H1 (cell line): ENCODE data around the gene FCRL5. TPM values are rescaled to one million over a fixed set of nuclear protein-coding genes. Genes with fewer than 3 reads are reported as not detected.
A peak's percentile ranks its signal among the peaks of the same experiment; 100 is the strongest.

Source experiments
- CTCF ChIA-PET: fragments of 300-600 bp; sonication (Branson Sonifier 250); formaldehyde crosslinking; loops from one replicate; lab custom pipeline; 2021; ENCODE audit not compliant: partially characterized antibody; lab: Charles Lee
- POLR2A ChIA-PET: fragments of 300-600 bp; sonication (Branson Sonifier 250); formaldehyde crosslinking; loops from one replicate; lab custom pipeline; 2021; ENCODE audit warnings: inconsistent platforms; ENCODE audit not compliant: partially characterized antibody; lab: Charles Lee
- DNase-seq, 2 experiments: peaks; one replicate each; pipeline versions ENCODE4 v3.0.0 to v3.0.0-alpha.2; 2010 to 2022; ENCODE audit warnings: low spot score in 2 of 2, low read depth in 1 of 2, mixed read lengths in 1 of 2
- FAIRE-seq: peaks from 2 replicates; lab custom pipeline; 2011; peaks lifted over from hg19 to GRCh38; lab: Jason Lieb, UNC
- H2AFZ ChIP-seq: 2 replicates; pipeline ENCODE4 v1.8.1; 2012; ENCODE audit warnings: low read length, inconsistent platforms
- H2AK5ac ChIP-seq: 2 replicates; pipeline ENCODE4 v1.6.1; 2013; ENCODE audit warnings: low read depth, low read length
- H2BK120ac ChIP-seq: replicated peaks from 2 replicates; pipeline ENCODE3; 2013; ENCODE audit warnings: low read depth, low read length, inconsistent platforms
- H2BK12ac ChIP-seq: 2 replicates; pipeline ENCODE4 v1.6.1; 2013; ENCODE audit warnings: low read depth, low read length
- H2BK15ac ChIP-seq: 2 replicates; pipeline ENCODE4 v1.6.1; 2013; ENCODE audit warnings: low read length
- H2BK20ac ChIP-seq: 2 replicates; pipeline ENCODE4 v1.6.1; 2013; ENCODE audit warnings: low read length
- H2BK5ac ChIP-seq: 2 replicates; pipeline ENCODE4 v1.6.1; 2013; ENCODE audit warnings: low read depth, low read length
- H3K14ac ChIP-seq: 2 replicates; pipeline ENCODE4 v1.6.1; 2013; ENCODE audit warnings: inconsistent platforms; ENCODE audit not compliant: insufficient read length
- H3K18ac ChIP-seq: 2 replicates; pipeline ENCODE4 v1.6.1; 2013; ENCODE audit warnings: low read length; ENCODE audit errors: extremely low read depth
- H3K23ac ChIP-seq: 2 replicates; pipeline ENCODE4 v1.6.1; 2013; ENCODE audit warnings: inconsistent platforms; ENCODE audit not compliant: insufficient read length
- H3K23me2 ChIP-seq: 2 replicates; pipeline ENCODE4 v1.6.1; 2013; ENCODE audit warnings: low read depth, low read length
- H3K27ac ChIP-seq: 2 replicates; pipeline ENCODE4 v1.6.1; 2011; ENCODE audit warnings: low read depth, low read length, inconsistent platforms
- H3K27me3 ChIP-seq, 4 experiments: replicated peaks in 1 of 4; 1 replicate in 1 of 4; 2 replicates in 3 of 4; pipeline versions ENCODE4 v1.6.1 to v1.8.1; 2011 to 2013; ENCODE audit warnings: low read length in 3 of 4, mild to moderate bottlenecking in 3 of 4, inconsistent platforms in 2 of 4, mixed read lengths in 2 of 4, moderate library complexity in 1 of 4; ENCODE audit not compliant: control insufficient read depth in 3 of 4, insufficient read depth in 3 of 4; ENCODE audit errors: extremely low read depth in 1 of 4
- H3K36me3 ChIP-seq, 4 experiments: 2 replicates each; pipeline versions ENCODE4 v1.6.1 to v1.8.1; 2011 to 2013; ENCODE audit warnings: mild to moderate bottlenecking in 4 of 4, low read length in 3 of 4, moderate library complexity in 2 of 4, control low read depth in 1 of 4, inconsistent platforms in 1 of 4; ENCODE audit not compliant: insufficient read depth in 4 of 4, control insufficient read depth in 2 of 4
- H3K4ac ChIP-seq: replicated peaks from 2 replicates; pipeline ENCODE3; 2013; ENCODE audit warnings: low read length, low read depth, mixed read lengths, inconsistent platforms; ENCODE audit not compliant: insufficient read length
- H3K4me1 ChIP-seq, 4 experiments: replicated peaks in 1 of 4; 1 replicate in 1 of 4; 2 replicates in 3 of 4; pipeline versions ENCODE4 v1.6.1 to v1.8.1; 2011 to 2013; ENCODE audit warnings: low read length in 3 of 4, inconsistent platforms in 2 of 4, mixed read lengths in 1 of 4; ENCODE audit not compliant: insufficient read depth in 4 of 4, control insufficient read depth in 3 of 4
- H3K4me2 ChIP-seq, 2 experiments: 2 replicates each; pipeline versions ENCODE4 v1.6.1 to v1.8.1; 2011 to 2013; ENCODE audit warnings: low read depth in 2 of 2, low read length in 2 of 2, control low read depth in 1 of 2, inconsistent platforms in 1 of 2, mild to moderate bottlenecking in 1 of 2; ENCODE audit not compliant: insufficient read depth in 1 of 2
- H3K4me3 ChIP-seq, 4 experiments: fragments of 200-600, 300-600 bp in 1 of 4; sonication (generic), shearing (Covaris generic), sonication (Bioruptor Twin) in 1 of 4; 2 replicates each; pipeline versions ENCODE4 v1.5.1 to v1.8.1; 2011 to 2016; ENCODE audit warnings: low read length in 4 of 4, low read depth in 3 of 4, control low read depth in 2 of 4, inconsistent platforms in 2 of 4, mild to moderate bottlenecking in 2 of 4, mixed read lengths in 1 of 4, moderate library complexity in 1 of 4; ENCODE audit not compliant: insufficient read depth in 2 of 4; ENCODE audit errors: extremely low read depth in 1 of 4
- H3K56ac ChIP-seq: replicated peaks from 2 replicates; pipeline ENCODE3; 2013; ENCODE audit warnings: low read depth, mild to moderate bottlenecking, mixed read lengths, low read length, inconsistent platforms; ENCODE audit not compliant: insufficient read length
- H3K79me1 ChIP-seq: 2 replicates; pipeline ENCODE4 v1.6.1; 2013; ENCODE audit warnings: low read depth, low read length, control low read depth
- H3K79me2 ChIP-seq, 2 experiments: 2 replicates each; pipeline versions ENCODE4 v1.6.1 to v1.8.1; 2012 to 2013; ENCODE audit warnings: low read length in 2 of 2, mild to moderate bottlenecking in 2 of 2, inconsistent platforms in 1 of 2; ENCODE audit not compliant: insufficient read depth in 2 of 2, control insufficient read depth in 1 of 2
- H3K9ac ChIP-seq, 4 experiments: replicated peaks in 1 of 4; 1 replicate in 1 of 4; 2 replicates in 3 of 4; pipeline versions ENCODE4 v1.6.1 to v1.8.1; 2011 to 2013; ENCODE audit warnings: low read depth in 3 of 4, low read length in 3 of 4, control low read depth in 2 of 4, mild to moderate bottlenecking in 2 of 4, moderate library complexity in 2 of 4, inconsistent platforms in 1 of 4; ENCODE audit errors: extremely low read depth in 1 of 4
- H3K9me3 ChIP-seq, 2 experiments: 2 replicates each; pipeline versions ENCODE4 v1.6.1 to v1.8.1; 2012 to 2013; ENCODE audit warnings: mild to moderate bottlenecking in 2 of 2, moderate library complexity in 2 of 2, control low read depth in 1 of 2, inconsistent platforms in 1 of 2, low read depth in 1 of 2, low read length in 1 of 2, mixed read lengths in 1 of 2; ENCODE audit not compliant: insufficient read depth in 2 of 2
- H4K20me1 ChIP-seq, 2 experiments: replicated peaks in 1 of 2; 2 replicates each; pipeline versions ENCODE3 to v1.8.1; 2011 to 2013; ENCODE audit warnings: inconsistent platforms in 2 of 2, low read length in 2 of 2, mild to moderate bottlenecking in 1 of 2; ENCODE audit not compliant: insufficient read depth in 2 of 2, control insufficient read depth in 1 of 2
- H4K5ac ChIP-seq: 2 replicates; pipeline ENCODE4 v1.6.1; 2013; ENCODE audit warnings: low read length, low read depth, mixed read lengths, inconsistent platforms; ENCODE audit not compliant: insufficient read length
- H4K8ac ChIP-seq: 2 replicates; pipeline ENCODE4 v1.8.0; 2013; ENCODE audit warnings: mild to moderate bottlenecking, moderate library complexity, low read length, inconsistent platforms; ENCODE audit not compliant: insufficient read depth; ENCODE audit errors: extremely low read depth
- H4K91ac ChIP-seq: replicated peaks from 2 replicates; pipeline ENCODE3; 2013; ENCODE audit warnings: low read length, mixed read lengths, inconsistent platforms; ENCODE audit not compliant: insufficient read length
- CEBPB ChIP-seq: IDR thresholded peaks from 2 replicates; pipeline ENCODE4 v1.6.1; 2012; ENCODE audit warnings: low read depth, low read length
- EGR1 ChIP-seq: IDR thresholded peaks from 2 replicates; pipeline ENCODE4 v1.6.1; 2011; ENCODE audit warnings: low read depth, low read length, borderline replicate concordance
- EZH2 ChIP-seq: fragments of 200-600 bp; sonication (generic); IDR thresholded peaks from 2 replicates; pipeline ENCODE4 v1.7.1; 2012; ENCODE audit warnings: low read depth, mild to moderate bottlenecking, moderate library complexity, low read length, inconsistent platforms; ENCODE audit not compliant: severe bottlenecking
- HDAC2 ChIP-seq, 2 experiments: fragments of 300-600 bp in 1 of 2; sonication (generic) in 1 of 2; IDR thresholded peaks; 2 replicates each; pipeline ENCODE4 v1.6.1; 2011 to 2012; ENCODE audit warnings: low read depth in 2 of 2, low read length in 2 of 2, mild to moderate bottlenecking in 2 of 2, moderate library complexity in 2 of 2, borderline replicate concordance in 1 of 2, inconsistent platforms in 1 of 2
- RXRA ChIP-seq: IDR thresholded peaks from 2 replicates; pipeline ENCODE4 v1.6.1; 2011; ENCODE audit warnings: low read depth, mild to moderate bottlenecking, low read length, moderate library complexity; ENCODE audit not compliant: insufficient read depth
- TCF12 ChIP-seq: IDR thresholded peaks from 2 replicates; pipeline ENCODE4 v1.6.1; 2011; ENCODE audit warnings: low read depth, mild to moderate bottlenecking, low read length
- WGBS, 2 experiments: shearing (Covaris generic) in 1 of 2; methylation state at CpG; one replicate each; pipeline versions ENCODE4 v1.1.6 to v1.1.7; 2013 to 2015; ENCODE audit warnings: low lambda C conversion rate in 2 of 2, mixed read lengths in 2 of 2, inconsistent platforms in 1 of 2, low coverage in 1 of 2, missing lambda C conversion rate in 1 of 2; ENCODE audit not compliant: insufficient replicate concordance in 2 of 2, insufficient coverage in 1 of 2, insufficient read length in 1 of 2; ENCODE audit errors: extremely low coverage in 1 of 2, missing lambda C conversion rate in 1 of 2; 5-methylcytosine and 5-hydroxymethylcytosine counted together
- polyA plus RNA-seq, 7 experiments: library from polyadenylated mRNA; depleted of rRNA in 3 of 7; stranded (reverse) in 5 of 7; unstranded in 2 of 7; fragments of >200 nt in 5 of 7; fragments of 200-250 nt in 2 of 7; gene quantifications; 1 replicate in 5 of 7; 2 replicates in 1 of 7; 4 replicates in 1 of 7; pipeline versions ENCODE4 v1.2.1 to v1.2.3, GENCODE V29; 2011 to 2013; ENCODE audit warnings: missing spikeins in 2 of 7, mixed read lengths in 2 of 7
- total RNA-seq: library from RNA; stranded (reverse); fragmentation: NEBNext Ultra II Directional; extraction: Animal tissue kit (Norgen Biotek cat#: 25700); gene quantifications from 2 replicates; pipeline ENCODE4 v1.2.1, GENCODE V29; 2021

FCRL5 gene
- total and polyA plus RNA-seq, 2 of the 8 experiments (the other 6 are each of a cell fraction or from before 2014, with no cell fraction given) = 1.0 to 2.6 TPM

DNA sequence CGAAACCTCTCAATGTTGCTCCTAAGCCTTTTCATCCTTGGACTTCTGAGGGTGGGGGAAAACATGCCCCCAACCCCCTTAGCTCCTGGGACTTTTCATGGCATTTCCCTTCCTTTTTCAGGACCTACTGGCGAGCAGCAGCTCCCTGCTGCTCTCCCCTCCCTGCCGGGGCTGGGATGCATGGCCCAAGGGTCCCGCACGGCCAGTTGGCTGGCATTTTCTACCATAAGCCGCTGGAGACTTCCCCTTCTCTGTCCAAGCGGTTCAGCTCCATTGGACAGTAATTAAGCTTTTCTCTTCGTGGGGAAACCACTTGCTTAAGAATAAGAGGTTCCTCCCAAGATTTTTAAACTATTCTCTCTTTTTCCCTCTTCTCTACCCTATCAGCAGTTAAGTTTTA lies 52.8 kb downstream of the FCRL5 start:
- H3K79me1 ChIP-seq = no peaks in the 10 kb centered on the region
- ChIA-PET POLR2A (no interaction called here), CTCF (interaction anchor here (0.6 to 1.1 kb wide), 2 partner anchors 66 to 304 kb away, joined by 4 to 7 read pairs; no protein-coding TSS in a partner anchor)
- no peak overlapping the region for H3K27ac ChIP-seq
- no peak overlapping the region for H3K4ac ChIP-seq
- H2AK5ac ChIP-seq = no peak overlapping the region
- no peaks in the 10 kb centered on the region; a peak in 1 of 7 replicates for H3K4me1 ChIP-seq
- no peak for FAIRE-seq
- no peak overlapping the region for H3K9ac ChIP-seq
- H2BK20ac ChIP-seq = no peak overlapping the region
- H3K56ac ChIP-seq = no peak overlapping the region
- no peaks in the 10 kb centered on the region for H3K36me3 ChIP-seq
- no peak overlapping the region for H2BK5ac ChIP-seq
- no peak overlapping the region for H3K18ac ChIP-seq
- 89% methylated on average over 8 of the region's 8 CpGs; no CpG with 5 or more reads in 1 of the 2 experiments for WGBS, 2 experiments
- TF ChIP-seq TCF12 (no peak), EGR1 (no peak), CEBPB (no peak), RXRA (no peak), EZH2 (no peak), HDAC2 (IDR thresholded peaks at IDR 0.05; ENCODE audit: borderline replicate concordance in 1 of 2, low read depth in 2 of 2, low read length in 2 of 2) (no peak)
- no peaks in the 10 kb centered on the region for H3K23me2 ChIP-seq
- H3K79me2 ChIP-seq = no peaks in the 10 kb centered on the region
- H3K4me3 ChIP-seq = no peak overlapping the region
- no peak overlapping the region for H4K5ac ChIP-seq
- H2BK120ac ChIP-seq = no peak overlapping the region
- no peak overlapping the region for H3K23ac ChIP-seq
- no peak overlapping the region for H4K91ac ChIP-seq
- no peak overlapping the region for H3K14ac ChIP-seq
- no peaks in the 10 kb centered on the region for H3K27me3 ChIP-seq
- H2BK15ac ChIP-seq = no peak overlapping the region
- no peak overlapping the region for H3K4me2 ChIP-seq
- no peak for DNase-seq
- no peaks in the 10 kb centered on the region for H3K9me3 ChIP-seq
- H2BK12ac ChIP-seq = no peak overlapping the region
- no peak overlapping the region for H4K8ac ChIP-seq
- H4K20me1 ChIP-seq = no peaks in the 10 kb centered on the region
- peak overlapping the region; percentile 33; the same call in 1 of the 2 replicates for H2AFZ ChIP-seq
